OCI-LY3 (cell line): ENCODE results near the gene MED12L.

Source experiments
- EZH2phosphoT487 ChIP-seq: fragments of 200-600 bp; shearing (Covaris generic); IDR thresholded peaks from 2 replicates; pipeline ENCODE4 v1.6.1; 2018; ENCODE audit warnings: antibody characterized with exemption, mixed run types, low read depth
- TF ChIP-seq, protein P1 (sequence below): fragments of 200-600, 300-600 bp; sonication (generic); IDR thresholded peaks from 2 replicates; pipeline ENCODE4 v1.5.1; 2014; ENCODE audit warnings: antibody characterized with exemption, low read length, low read depth

GRCh38 chr3:151154566-151154965, 69.1 kb downstream of the MED12L start:
- TF ChIP-seq, protein P1, sequence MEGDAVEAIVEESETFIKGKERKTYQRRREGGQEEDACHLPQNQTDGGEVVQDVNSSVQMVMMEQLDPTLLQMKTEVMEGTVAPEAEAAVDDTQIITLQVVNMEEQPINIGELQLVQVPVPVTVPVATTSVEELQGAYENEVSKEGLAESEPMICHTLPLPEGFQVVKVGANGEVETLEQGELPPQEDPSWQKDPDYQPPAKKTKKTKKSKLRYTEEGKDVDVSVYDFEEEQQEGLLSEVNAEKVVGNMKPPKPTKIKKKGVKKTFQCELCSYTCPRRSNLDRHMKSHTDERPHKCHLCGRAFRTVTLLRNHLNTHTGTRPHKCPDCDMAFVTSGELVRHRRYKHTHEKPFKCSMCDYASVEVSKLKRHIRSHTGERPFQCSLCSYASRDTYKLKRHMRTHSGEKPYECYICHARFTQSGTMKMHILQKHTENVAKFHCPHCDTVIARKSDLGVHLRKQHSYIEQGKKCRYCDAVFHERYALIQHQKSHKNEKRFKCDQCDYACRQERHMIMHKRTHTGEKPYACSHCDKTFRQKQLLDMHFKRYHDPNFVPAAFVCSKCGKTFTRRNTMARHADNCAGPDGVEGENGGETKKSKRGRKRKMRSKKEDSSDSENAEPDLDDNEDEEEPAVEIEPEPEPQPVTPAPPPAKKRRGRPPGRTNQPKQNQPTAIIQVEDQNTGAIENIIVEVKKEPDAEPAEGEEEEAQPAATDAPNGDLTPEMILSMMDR = no peak
- TF ChIP-seq EZH2phosphoT487 = no peak
